Measurements from ENCODE around the gene C11orf21. TPM values are rescaled to one million over a fixed set of nuclear protein-coding genes. Genes with fewer than 3 reads are reported as not detected.

Gene C11orf21
- total RNA-seq, 4 donors from 2014 or later, result 1.1 to 2.8 (median 1.2) TPM

- no peak for TF ChIP-seq CTCF (IDR thresholded peaks at IDR 0.05)
- DNase-seq (ENCODE audit: low spot score) (peak; percentile 20), ATAC-seq (ENCODE audit: low FRiP score) (no peak)
Observed at GRCh38 chr11:2270322-2271076, 31.2 kb downstream of the C11orf21 start, which contains the start of gene ASCL2. TSS of gene ASCL2 (minus strand) at chr11:2270588. CDS start at chr11:2270332, 256 bp downstream.

GRCh38 chr11:2269601-2270321 lies 32.0 kb downstream of the C11orf21 start:
- ATAC-seq (ENCODE audit: low FRiP score) (no peak), DNase-seq (ENCODE audit: low spot score) (peak; percentile 14)
- no peak for TF ChIP-seq CTCF (IDR thresholded peaks at IDR 0.05)

- ATAC-seq (ENCODE audit: low FRiP score), result peak; percentile 76
- no peak for TF ChIP-seq CTCF (IDR thresholded peaks at IDR 0.05)
- peak; percentile 52 for DNase-seq (ENCODE audit: low spot score)
Observed at GRCh38 chr11:2268729-2269600, 32.8 kb downstream of the C11orf21 start.

- peak; percentile 23 for DNase-seq (ENCODE audit: low spot score)
- TF ChIP-seq CTCF (IDR thresholded peaks at IDR 0.05), result no peak
- ATAC-seq (ENCODE audit: low FRiP score), result no peak
Observed at GRCh38 chr11:2267851-2268728, 33.6 kb downstream of the C11orf21 start.

GRCh38 chr11:2267306-2267850 lies 34.3 kb downstream of the C11orf21 start:
- TF ChIP-seq CTCF (IDR thresholded peaks at IDR 0.05), result no peak
- no peak for DNase-seq (ENCODE audit: low spot score)
- ATAC-seq (ENCODE audit: low FRiP score), result no peak

Measured in omental fat pad (tissue), 4 donors.